Neural progenitor cell (in vitro differentiated cells): ENCODE data around the gene RPTOR. TPM values are rescaled to one million over a fixed set of nuclear protein-coding genes. Genes with fewer than 3 reads are reported as not detected.

Experiments used
- DNase-seq: peaks from one replicate; pipeline ENCODE4 v3.0.0-alpha.2; 2016; ENCODE audit warnings: low spot score
- H2AFZ ChIP-seq: fragments of 200-600 bp; sonication (generic); replicated peaks from 2 replicates; pipeline ENCODE4 v1.6.1; 2016; ENCODE audit warnings: antibody characterized with exemption
- H3F3A ChIP-seq: fragments of 200-600 bp; sonication (generic); 2 replicates; pipeline ENCODE4 v1.6.1; 2016; ENCODE audit warnings: antibody characterized with exemption, low read depth
- H3K27ac ChIP-seq: fragments of 200-600 bp; sonication (generic); 2 replicates; pipeline ENCODE4 v1.5.1; 2016; ENCODE audit warnings: mild to moderate bottlenecking
- H3K27me3 ChIP-seq: fragments of 200-600 bp; sonication (generic); 2 replicates; pipeline ENCODE4 v1.6.1; 2016; ENCODE audit warnings: mild to moderate bottlenecking, moderate library complexity
- H3K36me3 ChIP-seq: fragments of 200-600 bp; sonication (generic); 2 replicates; pipeline ENCODE4 v1.5.1; 2016
- H3K4me1 ChIP-seq: fragments of 200-600 bp; sonication (generic); 2 replicates; pipeline ENCODE4 v1.6.1; 2016; ENCODE audit warnings: mixed run types
- H3K4me2 ChIP-seq: fragments of 200-600 bp; sonication (generic); 2 replicates; pipeline ENCODE4 v1.6.1; 2016
- H3K4me3 ChIP-seq: fragments of 200-600 bp; sonication (generic); 2 replicates; pipeline ENCODE4 v1.5.1; 2016
- H3K79me2 ChIP-seq: fragments of 200-600 bp; sonication (generic); 2 replicates; pipeline ENCODE4 v1.6.1; 2016; ENCODE audit warnings: low read depth
- H3K9ac ChIP-seq: fragments of 200-600 bp; sonication (generic); 2 replicates; pipeline ENCODE4 v1.6.1; 2016
- H3K9me3 ChIP-seq: fragments of 200-600 bp; sonication (generic); 2 replicates; pipeline ENCODE4 v1.5.1; 2016; ENCODE audit warnings: low read depth
- H4K20me1 ChIP-seq: fragments of 200-600 bp; sonication (generic); 2 replicates; pipeline ENCODE4 v1.6.1; 2016; ENCODE audit warnings: low read depth
- H3K27ac Mint-ChIP-seq: 3 replicates; pipeline ENCODE4 v1.8.0; 2021; ENCODE audit warnings: mixed read lengths
- H3K27me3 Mint-ChIP-seq: 2 replicates; pipeline ENCODE4 v1.8.0; 2022; ENCODE audit warnings: low read depth, mild to moderate bottlenecking, inconsistent platforms, moderate library complexity, mixed read lengths; ENCODE audit not compliant: insufficient read depth
- H3K36me3 Mint-ChIP-seq: 3 replicates; pipeline ENCODE4 v1.8.0; 2021; ENCODE audit warnings: mixed read lengths
- H3K4me1 Mint-ChIP-seq: 3 replicates; pipeline ENCODE4 v1.8.0; 2021; ENCODE audit warnings: mixed read lengths
- H3K4me3 Mint-ChIP-seq: 3 replicates; pipeline ENCODE4 v1.8.0; 2021; ENCODE audit warnings: mild to moderate bottlenecking, moderate library complexity, mixed read lengths
- H3K9me3 Mint-ChIP-seq: 3 replicates; pipeline ENCODE4 v1.8.0; 2020; ENCODE audit warnings: mixed read lengths
- EZH2 ChIP-seq: fragments of 200-600 bp; sonication (generic); IDR thresholded peaks from 2 replicates; pipeline ENCODE4 v1.6.1; 2017; ENCODE audit warnings: antibody characterized with exemption, mild to moderate bottlenecking, moderate library complexity
- EZH2phosphoT487 ChIP-seq: fragments of 200-600 bp; sonication (generic); IDR thresholded peaks from 2 replicates; pipeline ENCODE4 v1.6.1; 2017; ENCODE audit warnings: antibody characterized with exemption
- total RNA-seq: library from RNA; depleted of rRNA; stranded (reverse); fragments of >200 nt; gene quantifications from 2 replicates; pipeline ENCODE4 v1.2.3, GENCODE V29; 2015; ENCODE audit warnings: low replicate concordance
- TF ChIP-seq, protein P1 (sequence below): fragments of 200-600 bp; sonication (generic); IDR thresholded peaks from 2 replicates; pipeline ENCODE4 v1.5.1; 2017; ENCODE audit warnings: antibody characterized with exemption, mild to moderate bottlenecking

The RPTOR gene
- total RNA-seq, 1 donor from 2014 or later = 7.4 TPM

DNA sequence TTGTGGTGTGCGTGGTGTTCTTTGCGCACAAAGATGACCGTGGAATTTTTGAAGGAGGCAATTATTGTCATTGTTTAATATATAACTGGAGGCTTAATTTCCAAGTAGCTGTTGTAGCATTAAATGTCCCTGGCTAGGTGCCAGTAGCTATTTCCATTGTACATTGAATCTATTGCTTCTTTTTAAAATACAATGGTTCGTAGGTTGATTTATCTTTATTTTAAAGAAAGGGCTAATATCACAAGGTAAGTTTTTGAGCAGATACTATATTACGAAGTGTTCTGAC, 127.1 kb downstream of the RPTOR start:
- H3K27ac ChIP-seq = no peak overlapping the region
- peaks cover 5% of the 10 kb centered on the region for H3K79me2 ChIP-seq
- H3K4me3 ChIP-seq = no peak overlapping the region
- H3K4me3 Mint-ChIP-seq = no peak overlapping the region
- peaks cover 68% of the 10 kb centered on the region for H3K4me1 Mint-ChIP-seq
- H3K27ac Mint-ChIP-seq = no peak overlapping the region
- no peak for DNase-seq
- H3K36me3 Mint-ChIP-seq = peaks cover 7% of the 10 kb centered on the region
- no peak overlapping the region for H2AFZ ChIP-seq
- H3K9me3 ChIP-seq = no peaks in the 10 kb centered on the region
- TF ChIP-seq, protein P1, sequence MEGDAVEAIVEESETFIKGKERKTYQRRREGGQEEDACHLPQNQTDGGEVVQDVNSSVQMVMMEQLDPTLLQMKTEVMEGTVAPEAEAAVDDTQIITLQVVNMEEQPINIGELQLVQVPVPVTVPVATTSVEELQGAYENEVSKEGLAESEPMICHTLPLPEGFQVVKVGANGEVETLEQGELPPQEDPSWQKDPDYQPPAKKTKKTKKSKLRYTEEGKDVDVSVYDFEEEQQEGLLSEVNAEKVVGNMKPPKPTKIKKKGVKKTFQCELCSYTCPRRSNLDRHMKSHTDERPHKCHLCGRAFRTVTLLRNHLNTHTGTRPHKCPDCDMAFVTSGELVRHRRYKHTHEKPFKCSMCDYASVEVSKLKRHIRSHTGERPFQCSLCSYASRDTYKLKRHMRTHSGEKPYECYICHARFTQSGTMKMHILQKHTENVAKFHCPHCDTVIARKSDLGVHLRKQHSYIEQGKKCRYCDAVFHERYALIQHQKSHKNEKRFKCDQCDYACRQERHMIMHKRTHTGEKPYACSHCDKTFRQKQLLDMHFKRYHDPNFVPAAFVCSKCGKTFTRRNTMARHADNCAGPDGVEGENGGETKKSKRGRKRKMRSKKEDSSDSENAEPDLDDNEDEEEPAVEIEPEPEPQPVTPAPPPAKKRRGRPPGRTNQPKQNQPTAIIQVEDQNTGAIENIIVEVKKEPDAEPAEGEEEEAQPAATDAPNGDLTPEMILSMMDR = no peak
- no peak for TF ChIP-seq EZH2phosphoT487
- no peak for TF ChIP-seq EZH2
- no peaks in the 10 kb centered on the region for H3K27me3 ChIP-seq
- H4K20me1 ChIP-seq = peaks cover 28% of the 10 kb centered on the region
- H3K4me1 ChIP-seq = peaks cover 18% of the 10 kb centered on the region
- H3K27me3 Mint-ChIP-seq = no peaks in the 10 kb centered on the region
- H3K4me2 ChIP-seq = no peak overlapping the region
- H3K36me3 ChIP-seq = no peaks in the 10 kb centered on the region
- H3K9ac ChIP-seq = no peak overlapping the region
- H3K9me3 Mint-ChIP-seq = peaks cover 9% of the 10 kb centered on the region
- H3F3A ChIP-seq = peaks cover 5% of the 10 kb centered on the region

DNA sequence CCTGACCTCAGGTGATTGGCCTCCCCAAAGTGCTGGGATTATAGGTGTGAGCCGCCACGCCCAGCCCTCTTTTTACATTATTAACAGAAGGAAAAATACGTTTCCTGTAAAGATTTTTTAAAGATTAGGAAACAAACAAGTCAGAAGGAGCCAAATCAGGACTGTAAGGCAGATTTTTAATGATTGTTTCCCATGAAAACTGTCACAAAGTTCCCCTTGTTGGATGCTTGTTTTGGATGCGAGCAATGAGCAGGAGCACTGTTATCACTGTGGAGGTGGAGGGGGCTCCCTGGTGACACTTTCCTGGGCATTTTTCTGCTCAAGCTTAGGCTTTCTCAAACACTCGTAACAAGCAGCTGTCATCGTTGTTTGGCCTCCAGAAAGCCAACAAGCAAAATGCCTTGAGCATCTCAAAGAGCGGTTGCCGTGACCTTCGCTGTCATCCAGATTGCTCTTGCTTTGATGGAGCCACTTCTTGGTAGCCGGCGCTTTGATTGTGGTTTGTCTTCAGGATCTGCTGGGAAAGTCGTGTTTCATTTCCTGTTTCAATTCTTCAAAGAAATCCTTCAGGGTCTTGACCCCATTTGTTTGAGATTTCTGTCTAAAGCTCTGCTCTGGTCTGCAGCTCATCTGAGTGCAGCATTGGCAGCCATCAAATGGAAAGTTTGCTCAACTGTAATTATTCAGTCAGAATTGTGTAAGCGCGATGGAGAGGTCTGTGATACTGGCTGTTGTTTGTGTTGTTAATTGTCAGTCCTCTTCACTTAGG, 128.7 kb downstream of the RPTOR start:
- H3K79me2 ChIP-seq = peaks cover 5% of the 10 kb centered on the region
- no peaks in the 10 kb centered on the region for H3K9me3 ChIP-seq
- Mint-ChIP-seq H3K27me3 (no peaks in the 10 kb centered on the region), H3K4me3 (no peak overlapping the region), H3K9me3 (peaks cover 9% of the 10 kb centered on the region), H3K4me1 (peaks cover 69% of the 10 kb centered on the region), H3K27ac (no peak overlapping the region), H3K36me3 (peaks cover 9% of the 10 kb centered on the region)
- TF ChIP-seq EZH2phosphoT487 = no peak
- no peak for TF ChIP-seq EZH2
- TF ChIP-seq, protein P1 = no peak
- H2AFZ ChIP-seq = no peak overlapping the region
- peaks cover 23% of the 10 kb centered on the region for H4K20me1 ChIP-seq
- no peak overlapping the region for H3K4me3 ChIP-seq
- no peaks in the 10 kb centered on the region for H3K27me3 ChIP-seq
- DNase-seq = no peak
- no peak overlapping the region for H3K9ac ChIP-seq
- H3K36me3 ChIP-seq = no peaks in the 10 kb centered on the region
- H3K4me2 ChIP-seq = no peak overlapping the region
- H3F3A ChIP-seq = peaks cover 7% of the 10 kb centered on the region
- H3K4me1 ChIP-seq = peaks cover 10% of the 10 kb centered on the region
- no peak overlapping the region for H3K27ac ChIP-seq

DNA sequence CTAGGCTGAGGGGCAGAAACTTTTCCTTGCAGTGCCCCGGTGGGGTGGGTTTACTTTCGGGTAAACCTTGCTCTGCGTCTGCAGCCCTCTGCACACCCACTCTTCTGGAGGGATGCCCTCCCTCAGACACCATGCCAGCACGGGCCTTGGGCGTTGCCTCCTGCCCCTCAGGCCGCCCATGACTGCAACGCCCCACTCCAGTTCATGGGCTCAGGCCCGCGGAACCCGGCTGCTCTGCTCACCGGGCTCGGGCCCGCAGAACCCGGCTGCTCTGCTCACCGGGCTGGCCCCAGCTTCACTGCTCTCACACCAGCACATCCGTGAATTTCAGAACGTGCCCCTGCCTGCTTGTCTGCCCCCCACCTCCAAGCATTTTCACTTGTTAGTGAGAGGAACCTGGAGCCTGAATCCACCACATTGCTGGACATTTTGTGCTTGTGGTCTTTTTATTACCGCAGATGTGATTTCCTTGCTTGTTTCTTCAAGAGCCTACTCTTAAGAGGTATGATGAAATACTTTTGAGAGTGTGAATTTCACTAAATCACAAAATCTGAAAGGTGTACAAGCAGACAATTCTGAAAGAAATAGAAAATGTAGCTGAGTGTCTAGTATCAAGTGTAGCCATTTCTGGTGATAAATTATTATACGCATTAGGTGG, 130.9 kb downstream of the RPTOR start:
- peaks cover 70% of the 10 kb centered on the region for H3K4me1 Mint-ChIP-seq

More for the DNA sequence above, 130.9 kb downstream of the RPTOR start:
- Mint-ChIP-seq H3K4me3 (no peak overlapping the region), H3K36me3 (peaks cover 6% of the 10 kb centered on the region), H3K9me3 (peaks cover 2% of the 10 kb centered on the region), H3K27me3 (peaks cover under 1% of the 10 kb centered on the region), H3K27ac (no peak overlapping the region)
- no peak overlapping the region for H3K4me3 ChIP-seq
- peaks cover 17% of the 10 kb centered on the region for H4K20me1 ChIP-seq
- H3K27ac ChIP-seq = no peak overlapping the region
- no peak for DNase-seq
- peaks cover 16% of the 10 kb centered on the region for H3K4me1 ChIP-seq
- no peak overlapping the region for H3K4me2 ChIP-seq
- no peaks in the 10 kb centered on the region for H3K9me3 ChIP-seq
- no peak overlapping the region for H3K9ac ChIP-seq
- no peak overlapping the region for H2AFZ ChIP-seq
- no peaks in the 10 kb centered on the region for H3K36me3 ChIP-seq
- peaks cover 13% of the 10 kb centered on the region for H3F3A ChIP-seq
- peaks cover 10% of the 10 kb centered on the region for H3K79me2 ChIP-seq
- no peak for TF ChIP-seq EZH2
- no peak for TF ChIP-seq EZH2phosphoT487
- TF ChIP-seq, protein P1 = no peak
- H3K27me3 ChIP-seq = no peaks in the 10 kb centered on the region
